IgD-negative memory B cell (primary cell): ENCODE results near the gene FAM171A1. TPM values are rescaled to one million over a fixed set of nuclear protein-coding genes. Genes with fewer than 3 reads are reported as not detected.
"Not testable (repeated sequence)": the region's sequence is repeated elsewhere in the genome, so short reads cannot be mapped to it uniquely, and the experiment has no call there.

Experiments used
- H3K27ac Mint-ChIP-seq, 3 donors: one replicate each; pipeline ENCODE4 v1.8.0; 2020 to 2022; ENCODE audit warnings: mild to moderate bottlenecking in 3 of 3, mixed read lengths in 3 of 3, moderate library complexity in 1 of 3
- H3K27me3 Mint-ChIP-seq: one replicate; pipeline ENCODE4 v1.8.0; 2021; ENCODE audit warnings: mixed read lengths
- H3K36me3 Mint-ChIP-seq: one replicate; pipeline ENCODE4 v1.8.0; 2020; ENCODE audit warnings: mild to moderate bottlenecking, mixed read lengths
- H3K4me1 Mint-ChIP-seq, 3 donors: one replicate each; pipeline ENCODE4 v1.8.0; 2020 to 2022; ENCODE audit warnings: mixed read lengths in 3 of 3, mild to moderate bottlenecking in 1 of 3
- H3K4me3 Mint-ChIP-seq, 4 donors: one replicate each; pipeline ENCODE4 v1.8.0; 2020 to 2022; ENCODE audit warnings: mild to moderate bottlenecking in 4 of 4, mixed read lengths in 4 of 4, moderate library complexity in 3 of 4
- H3K9me3 Mint-ChIP-seq, 3 donors: one replicate each; pipeline ENCODE4 v1.8.0; 2020 to 2021; ENCODE audit warnings: mixed read lengths in 3 of 3, mild to moderate bottlenecking in 1 of 3
- polyA plus RNA-seq: library from polyadenylated mRNA; unstranded; fragments of 300-500 nt; fragmentation: Illumina TruSeq; gene quantifications from one replicate; pipeline ENCODE4 v1.2.3, GENCODE V29; 2021

FAM171A1 gene
- polyA plus RNA-seq, 1 donor from 2014 or later: 0.36 TPM

- H3K4me3 Mint-ChIP-seq: no peak overlapping the region
- no peak overlapping the region for H3K27ac Mint-ChIP-seq
- H3K27me3 Mint-ChIP-seq: peaks cover 4% of the 10 kb centered on the region
- H3K9me3 Mint-ChIP-seq: peaks cover 4 to 14% (median 5%) of the 10 kb centered on the region in 3 donors
- no peaks in the 10 kb centered on the region for H3K36me3 Mint-ChIP-seq
- H3K4me1 Mint-ChIP-seq: no peaks in the 10 kb centered on the region
Observed at GRCh38 chr10:15225511-15225910, 145.6 kb downstream of the FAM171A1 start.

- no peak overlapping the region for H3K4me3 Mint-ChIP-seq
- H3K36me3 Mint-ChIP-seq: no peaks in the 10 kb centered on the region
- peaks cover 4 to 14% (median 5%) of the 10 kb centered on the region in 3 donors for H3K9me3 Mint-ChIP-seq
- peaks cover 4% of the 10 kb centered on the region for H3K27me3 Mint-ChIP-seq
- H3K27ac Mint-ChIP-seq: no peak overlapping the region
- H3K4me1 Mint-ChIP-seq: no peaks in the 10 kb centered on the region
Observed at GRCh38 chr10:15224948-15225347, 146.1 kb downstream of the FAM171A1 start.

GRCh38 chr10:15223174-15223573 is 147.9 kb downstream of the FAM171A1 start:
- Mint-ChIP-seq H3K36me3 (no peaks in the 10 kb centered on the region), H3K27ac (no peak overlapping the region), H3K4me3 (no peak overlapping the region), H3K4me1 (no peaks in the 10 kb centered on the region), H3K9me3 (peaks cover 2 to 14% (median 5%) of the 10 kb centered on the region in 3 donors), H3K27me3 (peaks cover 4% of the 10 kb centered on the region)

- Mint-ChIP-seq H3K27ac (no peak overlapping the region), H3K4me1 (no peaks in the 10 kb centered on the region), H3K27me3 (peaks cover 4% of the 10 kb centered on the region), H3K9me3 (peaks cover 2 to 14% (median 5%) of the 10 kb centered on the region in 3 donors), H3K4me3 (no peak overlapping the region), H3K36me3 (no peaks in the 10 kb centered on the region)
Observed at GRCh38 chr10:15222511-15222910, 148.6 kb downstream of the FAM171A1 start.

- Mint-ChIP-seq H3K27me3 (no peaks in the 10 kb centered on the region), H3K4me3 (no peak overlapping the region), H3K27ac (no peak overlapping the region), H3K4me1 (no peaks in the 10 kb centered on the region), H3K36me3 (no peaks in the 10 kb centered on the region), H3K9me3 (peaks cover 2 to 14% (median 3%) of the 10 kb centered on the region in 3 donors)
Observed at GRCh38 chr10:15220445-15220844, 150.6 kb downstream of the FAM171A1 start.

GRCh38 chr10:15216700-15217099 is 154.4 kb downstream of the FAM171A1 start:
- Mint-ChIP-seq H3K27ac (no peak overlapping the region), H3K27me3 (peaks cover 4% of the 10 kb centered on the region), H3K4me3 (no peak overlapping the region), H3K9me3 (no peaks in the 10 kb centered on the region), H3K36me3 (peaks cover 2% of the 10 kb centered on the region), H3K4me1 (no peaks in the 10 kb centered on the region)

- Mint-ChIP-seq H3K4me3 (no peak overlapping the region), H3K9me3 (no peaks in the 10 kb centered on the region), H3K36me3 (peaks cover 2% of the 10 kb centered on the region), H3K4me1 (peaks cover 0 to 6% (median 0%) of the 10 kb centered on the region in 3 donors), H3K27ac (no peak overlapping the region), H3K27me3 (peaks cover 4% of the 10 kb centered on the region)
Observed at GRCh38 chr10:15214237-15214636, 156.9 kb downstream of the FAM171A1 start.

GRCh38 chr10:15213461-15213861 is 157.6 kb downstream of the FAM171A1 start:
- peaks cover 2% of the 10 kb centered on the region for H3K36me3 Mint-ChIP-seq
- peaks cover 4% of the 10 kb centered on the region for H3K27me3 Mint-ChIP-seq
- H3K4me1 Mint-ChIP-seq: peaks cover 6 to 12% (median 8%) of the 10 kb centered on the region in 3 donors
- no peak overlapping the region for H3K4me3 Mint-ChIP-seq
- peak overlapping the region in 1 of 3 donors; percentile 79 for H3K27ac Mint-ChIP-seq
- no peaks in the 10 kb centered on the region for H3K9me3 Mint-ChIP-seq

GRCh38 chr10:15211464-15211979 is 159.6 kb downstream of the FAM171A1 start:
- Mint-ChIP-seq H3K4me3 (no peak overlapping the region), H3K27ac (no peak overlapping the region)

GRCh38 chr10:15210521-15210920 is 160.6 kb downstream of the FAM171A1 start:
- H3K4me1 Mint-ChIP-seq: peaks cover 7 to 19% (median 11%) of the 10 kb centered on the region in 3 donors
- H3K27me3 Mint-ChIP-seq: peaks cover 4% of the 10 kb centered on the region
- H3K27ac Mint-ChIP-seq: no peak overlapping the region
- H3K9me3 Mint-ChIP-seq: no peaks in the 10 kb centered on the region
- no peak overlapping the region for H3K4me3 Mint-ChIP-seq
- H3K36me3 Mint-ChIP-seq: peaks cover 2% of the 10 kb centered on the region

More at GRCh38 chr10:15211464-15211979, 159.6 kb downstream of the FAM171A1 start:
- H3K9me3 Mint-ChIP-seq: no peaks in the 10 kb centered on the region
- peaks cover 2% of the 10 kb centered on the region for H3K36me3 Mint-ChIP-seq
- peaks cover 7 to 19% (median 11%) of the 10 kb centered on the region in 3 donors for H3K4me1 Mint-ChIP-seq
- H3K27me3 Mint-ChIP-seq: peaks cover 4% of the 10 kb centered on the region

- Mint-ChIP-seq H3K27ac (no peak overlapping the region), H3K27me3 (peaks cover 4% of the 10 kb centered on the region), H3K9me3 (no peaks in the 10 kb centered on the region), H3K4me1 (peaks cover 7 to 19% (median 11%) of the 10 kb centered on the region in 3 donors), H3K4me3 (peak overlapping the region in 1 of 4 donors; percentile 58), H3K36me3 (peaks cover 2% of the 10 kb centered on the region)
Observed at GRCh38 chr10:15209827-15210509, 161.1 kb downstream of the FAM171A1 start.

GRCh38 chr10:15208221-15208620 is 162.9 kb downstream of the FAM171A1 start:
- H3K9me3 Mint-ChIP-seq: no peaks in the 10 kb centered on the region
- H3K36me3 Mint-ChIP-seq: peaks cover 2% of the 10 kb centered on the region
- H3K27ac Mint-ChIP-seq: peak overlapping the region; percentile 81 to 92 (median 92)
- H3K4me1 Mint-ChIP-seq: peaks cover 7 to 19% (median 11%) of the 10 kb centered on the region in 3 donors
- peak overlapping the region; percentile 68 to 89 (median 84) for H3K4me3 Mint-ChIP-seq
- no peaks in the 10 kb centered on the region for H3K27me3 Mint-ChIP-seq

- H3K4me3 Mint-ChIP-seq: peak overlapping the region in 1 of 4 donors; percentile 70
- H3K36me3 Mint-ChIP-seq: not testable (repeated sequence)
Observed at GRCh38 chr10:15207410-15207809, 163.7 kb downstream of the FAM171A1 start.

GRCh38 chr10:15202639-15203038 is 168.4 kb downstream of the FAM171A1 start:
- Mint-ChIP-seq H3K9me3 (no peaks in the 10 kb centered on the region), H3K4me3 (no peak overlapping the region), H3K36me3 (no peaks in the 10 kb centered on the region), H3K27me3 (peaks cover 4% of the 10 kb centered on the region), H3K4me1 (no peaks in the 10 kb centered on the region), H3K27ac (no peak overlapping the region)

More at GRCh38 chr10:15207410-15207809, 163.7 kb downstream of the FAM171A1 start:
- H3K4me1 Mint-ChIP-seq: peaks cover 7 to 19% (median 11%) of the 10 kb centered on the region in 3 donors
- not testable (repeated sequence) for H3K9me3 Mint-ChIP-seq, H3K27me3 Mint-ChIP-seq
- peak overlapping the region in 1 of 3 donors; percentile 92 for H3K27ac Mint-ChIP-seq

- H3K27me3 Mint-ChIP-seq, H3K27ac Mint-ChIP-seq, H3K4me3 Mint-ChIP-seq, H3K4me1 Mint-ChIP-seq, H3K9me3 Mint-ChIP-seq, H3K36me3 Mint-ChIP-seq: not testable (repeated sequence)
Observed at GRCh38 chr10:15202301-15202621, 168.8 kb downstream of the FAM171A1 start.
